AML-193 (cell line): ENCODE measurements around the gene CCNA1.

Experiments
- DNase-seq, 2 experiments: peaks; one replicate each; lab custom pipeline; 2025; lab: John Stamatoyannopoulos, UW

The CCNA1 gene

GRCh38 chr13:36453516-36453915 lies 21.2 kb downstream of the CCNA1 start:
- DNase-seq = peak; percentile 41 to 58

GRCh38 chr13:36454121-36454520 lies 21.8 kb downstream of the CCNA1 start:
- no peak for DNase-seq

- no peak for DNase-seq
Measured at GRCh38 chr13:36454987-36455386, 22.7 kb downstream of the CCNA1 start.

- peak in 1 of 2 experiments; percentile 29 for DNase-seq
Measured at GRCh38 chr13:36456577-36456976, 24.3 kb downstream of the CCNA1 start.

- DNase-seq = no peak
Measured at GRCh38 chr13:36461506-36461905, 29.2 kb downstream of the CCNA1 start.

GRCh38 chr13:36475468-36475867 lies 43.2 kb downstream of the CCNA1 start:
- DNase-seq = peak; percentile 72 to 77

GRCh38 chr13:36476661-36477060 lies 44.4 kb downstream of the CCNA1 start:
- no peak for DNase-seq

GRCh38 chr13:36480726-36481427 lies 48.6 kb downstream of the CCNA1 start:
- DNase-seq = peak; percentile 5 to 49

- DNase-seq = no peak
Measured at GRCh38 chr13:36490055-36490454, 57.8 kb downstream of the CCNA1 start.
